HG02610 (cell line): ENCODE data around the gene UMODL1.

Source experiments
- ATAC-seq: cut with Tn5 transposase; IDR thresholded peaks from one replicate; pipeline ENCODE4 v1.9.1; 2021; ENCODE audit warnings: mild to moderate bottlenecking, moderate library complexity; ENCODE audit not compliant: unreplicated experiment

Gene UMODL1

DNA sequence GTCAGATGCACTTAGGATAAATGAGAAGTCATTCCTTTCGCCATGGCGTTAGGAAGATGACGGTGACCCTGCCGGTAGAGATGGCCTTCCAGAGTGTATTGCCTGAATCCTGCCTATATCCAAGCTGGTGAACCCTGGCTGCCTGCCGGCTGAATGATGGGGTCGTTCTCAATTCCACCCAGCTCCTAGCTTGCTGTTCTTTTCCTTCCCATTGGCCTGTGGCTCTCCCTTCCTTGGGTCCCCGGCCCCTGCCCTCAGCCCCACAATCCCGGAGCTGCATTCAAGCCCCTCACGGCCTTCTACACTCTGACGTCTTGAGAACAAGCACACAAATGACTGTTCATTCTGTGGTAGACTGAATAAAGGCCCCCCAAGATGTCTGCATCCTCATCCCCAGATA, 32.7 kb upstream of the UMODL1 start:
- ATAC-seq = no peak

DNA sequence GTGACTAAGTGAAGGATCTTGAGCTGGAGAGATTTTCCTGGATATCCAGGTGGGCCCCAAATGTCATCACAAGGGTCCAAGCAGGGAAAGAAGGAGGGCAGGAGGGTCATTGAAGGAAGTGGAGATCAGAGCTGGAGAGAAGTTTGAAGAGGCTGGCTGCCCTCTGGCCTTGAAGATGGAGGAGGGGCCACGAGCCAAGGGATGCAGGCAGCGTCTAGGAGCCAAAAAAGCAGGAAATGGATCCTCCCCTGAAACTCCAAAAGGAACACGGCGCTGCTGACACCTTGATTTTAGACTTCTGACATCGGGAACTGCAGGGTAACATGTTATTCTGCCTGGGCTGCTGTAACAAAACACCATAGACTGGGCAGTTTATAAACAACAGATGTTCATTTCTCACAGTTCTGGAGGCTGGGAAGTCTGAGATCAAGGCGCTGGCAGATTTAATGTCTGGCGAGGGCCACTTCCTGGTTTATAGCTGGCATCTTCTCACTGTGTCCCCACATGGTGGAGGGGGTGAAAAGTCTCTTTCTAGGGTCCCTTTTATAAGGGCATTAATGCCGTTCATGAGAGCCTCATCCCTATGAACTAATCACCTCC, 32.2 kb upstream of the UMODL1 start:
- no peak for ATAC-seq

DNA sequence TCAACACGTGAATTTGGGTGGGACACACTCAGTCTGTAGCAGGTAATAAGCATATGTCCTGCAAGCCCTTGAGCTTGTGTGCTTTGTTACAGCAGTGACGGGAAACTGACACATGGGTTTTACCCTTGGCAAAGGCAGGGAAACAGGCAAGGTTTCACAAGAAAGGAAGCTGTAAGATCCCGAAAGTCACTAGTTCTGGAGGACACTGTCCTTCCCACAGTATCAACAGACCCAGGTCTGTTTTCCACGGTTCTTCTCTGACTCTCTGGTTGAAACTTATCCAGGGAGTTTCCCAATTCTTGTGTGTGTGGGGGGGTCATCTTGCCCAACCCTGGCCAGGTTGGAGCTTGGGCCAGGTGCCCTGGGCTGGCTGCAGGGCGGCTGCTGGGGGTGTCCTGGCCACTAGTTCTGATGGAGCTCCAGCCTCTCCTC, 31.6 kb upstream of the UMODL1 start:
- ATAC-seq = no peak

DNA sequence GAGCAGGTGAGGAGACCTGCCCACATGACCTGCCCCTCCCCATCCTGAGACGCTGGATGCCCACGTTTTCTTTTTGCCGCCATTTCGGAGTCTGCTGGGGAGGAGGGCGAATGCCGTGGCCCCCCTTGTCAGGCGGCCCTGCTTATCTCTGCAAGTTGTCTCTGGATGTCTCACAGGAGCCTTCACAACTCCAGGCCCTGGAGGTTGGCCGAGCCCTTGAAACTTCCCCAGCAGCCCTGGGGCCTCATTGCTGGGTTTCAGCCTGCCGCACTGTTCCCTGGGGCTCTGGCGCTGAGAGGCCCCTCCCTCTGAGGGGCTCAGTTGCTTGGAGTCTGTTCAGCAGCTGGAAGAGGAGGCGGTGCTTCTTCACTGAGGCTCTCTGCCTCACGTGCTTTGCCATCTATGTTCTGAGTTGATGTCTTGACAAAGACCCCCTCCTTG, 31.2 kb upstream of the UMODL1 start:
- ATAC-seq = no peak

DNA sequence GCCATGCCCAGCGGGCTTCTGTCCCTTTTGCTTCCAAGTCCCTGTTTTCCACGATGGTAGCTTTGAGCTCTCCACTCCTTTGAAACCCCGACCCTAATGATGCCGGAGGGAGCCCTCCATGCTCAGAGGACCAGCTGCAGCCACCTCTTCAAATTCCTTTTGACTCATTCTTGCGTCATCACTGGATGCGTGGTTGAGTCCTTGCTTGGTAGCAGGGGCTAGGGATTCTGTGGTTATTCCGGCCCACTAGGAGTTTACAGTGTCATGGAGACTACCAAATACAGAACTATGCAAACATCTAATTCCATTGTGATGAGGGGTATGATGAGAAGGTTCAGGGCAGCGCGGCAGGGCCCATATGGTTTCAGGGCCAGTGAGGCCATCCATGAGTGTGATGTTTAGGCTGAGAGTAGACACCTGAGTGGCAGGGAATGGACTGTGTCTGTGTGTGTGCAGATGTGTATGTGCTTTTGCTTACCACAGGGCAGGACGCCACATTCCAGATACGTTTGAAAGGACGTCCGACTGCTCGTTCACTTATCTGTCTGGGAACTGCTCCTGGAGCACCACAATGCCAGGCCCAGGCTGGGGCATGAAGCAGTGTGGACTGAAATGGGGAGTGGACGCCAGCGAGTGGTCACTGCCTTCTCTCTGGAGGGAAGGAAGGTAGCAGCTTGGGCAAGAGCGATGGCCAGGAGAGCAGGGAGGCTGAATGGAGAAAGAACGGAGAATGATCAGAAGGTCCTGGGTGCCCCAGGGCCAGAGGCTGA, 30.5 kb upstream of the UMODL1 start:
- no peak for ATAC-seq

DNA sequence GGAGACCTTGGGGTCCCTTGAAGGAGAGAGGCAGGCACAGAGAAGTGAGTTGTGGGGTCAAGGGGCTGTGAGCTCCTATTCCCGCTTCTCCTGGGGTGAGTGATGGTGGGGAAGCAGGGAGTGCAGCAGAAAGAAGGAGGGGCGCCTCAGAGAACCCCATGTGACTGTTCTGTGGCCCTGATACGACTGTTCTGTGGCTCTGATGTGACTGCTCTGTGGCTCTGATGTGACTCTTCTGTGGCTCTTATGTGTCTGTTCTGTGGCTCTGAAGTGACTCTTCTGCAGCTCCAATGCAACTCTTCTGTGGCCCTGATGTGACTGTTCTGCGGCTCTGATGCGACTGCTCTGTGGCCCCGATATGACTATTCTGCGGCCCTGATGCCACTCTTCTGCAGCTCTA, 29.9 kb upstream of the UMODL1 start:
- no peak for ATAC-seq

DNA sequence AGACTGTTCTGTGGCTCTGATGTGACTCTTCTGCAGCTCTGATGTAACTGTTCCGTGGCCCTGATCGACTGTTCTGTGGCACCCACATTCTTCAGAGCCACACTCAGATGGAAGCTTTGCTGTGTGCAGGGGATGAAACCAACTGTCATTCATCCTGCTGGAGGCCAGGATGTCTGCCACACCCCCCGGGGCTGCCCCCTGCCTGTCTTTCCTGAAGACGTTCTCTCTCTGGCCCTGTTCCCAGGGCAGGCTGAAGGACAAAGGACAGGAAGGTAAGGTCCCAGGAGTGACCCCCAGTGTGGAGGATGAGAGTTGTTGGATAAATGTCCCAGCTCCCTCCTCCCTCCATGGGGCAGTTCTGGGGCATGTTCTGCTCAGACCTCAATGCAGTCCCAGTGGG, 29.4 kb upstream of the UMODL1 start:
- no peak for ATAC-seq

DNA sequence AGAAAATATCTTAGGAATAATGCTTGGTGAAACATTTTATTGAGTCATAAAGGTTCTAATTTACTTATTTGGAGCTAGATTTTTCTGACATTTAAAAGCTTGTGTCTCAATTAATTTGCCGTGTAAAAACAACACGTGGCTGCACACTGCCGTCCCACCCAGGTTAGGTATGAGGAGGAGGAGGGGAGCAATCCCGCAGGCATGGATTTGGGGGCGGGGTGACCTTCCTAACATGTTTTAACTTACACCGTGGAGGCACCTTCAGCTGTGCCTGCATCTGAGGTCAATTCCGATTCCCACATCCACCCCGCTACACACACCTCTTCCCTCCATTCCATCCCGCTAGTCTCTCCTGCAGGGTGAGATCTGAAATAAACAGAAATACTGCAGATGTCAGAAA, 28.5 kb upstream of the UMODL1 start:
- ATAC-seq = no peak

DNA sequence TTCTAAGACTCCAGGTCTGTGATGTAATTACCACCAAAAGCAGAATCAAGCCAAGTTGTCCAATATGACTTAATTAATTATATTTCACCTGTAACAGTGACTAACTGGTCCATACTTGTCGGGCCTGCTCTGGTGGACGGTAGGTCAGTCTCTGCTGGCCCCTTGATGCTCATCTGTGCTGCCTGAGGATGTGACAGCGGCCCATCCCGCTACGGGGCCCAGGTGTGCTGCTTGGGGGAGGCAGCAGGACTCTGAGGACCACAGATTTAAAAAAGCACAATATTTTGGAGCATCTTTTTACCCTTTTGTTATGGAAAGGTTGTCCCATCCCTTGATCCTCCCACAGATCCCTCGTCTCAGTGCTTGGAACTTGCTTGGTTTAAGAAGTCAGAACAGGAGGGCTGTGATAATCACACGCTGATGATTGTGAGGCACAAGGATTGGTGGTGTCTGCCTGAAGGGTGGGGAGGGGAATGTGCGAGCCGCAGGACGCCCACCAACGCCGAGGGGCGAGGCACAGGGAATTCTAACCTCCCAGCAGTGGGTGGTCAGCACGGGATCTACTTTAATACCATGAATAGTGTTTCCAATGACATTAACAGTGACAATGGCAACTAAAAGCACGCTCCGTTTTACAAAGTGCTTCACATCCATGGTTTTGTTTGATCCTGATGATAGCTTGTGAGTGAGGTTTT, 27.8 kb upstream of the UMODL1 start:
- no peak for ATAC-seq

DNA sequence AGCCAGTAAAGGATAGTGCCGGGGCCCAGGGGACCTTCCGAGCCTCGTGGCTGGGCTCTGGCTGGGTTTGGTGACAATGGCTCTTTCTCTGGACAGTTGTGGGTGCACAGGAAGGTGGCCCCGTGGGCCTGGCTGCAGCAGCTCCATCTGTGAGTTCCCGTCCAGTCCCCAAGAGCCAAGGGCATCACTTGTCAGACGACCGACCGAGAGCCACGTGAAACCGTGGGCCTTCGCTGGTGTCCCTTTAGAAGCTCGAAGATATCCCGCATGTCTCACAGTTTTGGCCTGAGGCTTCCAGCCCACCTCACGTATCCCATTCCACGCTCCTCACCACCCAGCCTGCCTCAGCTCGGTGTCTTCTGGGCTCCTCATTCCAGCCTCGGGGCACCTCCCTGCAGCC, 27.2 kb upstream of the UMODL1 start:
- ATAC-seq = no peak

DNA sequence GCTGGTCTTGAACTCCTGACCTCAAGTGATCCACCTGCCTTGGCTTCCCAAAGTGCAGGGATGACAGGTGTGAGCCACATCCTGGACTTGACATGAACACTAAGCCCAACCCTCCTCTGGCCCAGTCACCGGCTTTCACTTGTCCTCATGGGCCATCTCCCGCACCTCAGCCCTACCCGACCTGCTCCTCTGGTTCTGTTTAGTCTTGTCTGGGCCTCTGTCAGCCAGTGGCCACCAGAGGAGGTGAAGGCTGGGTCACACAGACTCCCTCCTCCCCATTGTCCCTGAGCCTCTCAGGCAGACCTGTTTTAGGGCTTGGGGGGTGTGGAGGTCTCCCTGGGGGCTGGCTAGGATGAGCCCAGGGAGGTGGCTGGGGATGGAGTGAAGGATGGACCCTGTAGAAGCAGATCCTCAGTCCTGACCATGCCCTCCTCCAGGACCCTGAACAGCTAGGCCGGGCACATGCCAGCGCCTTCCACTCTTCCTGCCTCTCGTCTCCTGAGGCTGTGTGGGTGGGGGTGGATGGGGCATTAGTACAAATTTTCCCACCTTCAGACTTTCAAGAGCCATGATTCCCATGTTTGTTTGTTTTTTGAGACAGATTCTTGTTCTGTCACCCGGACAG, 26.1 kb upstream of the UMODL1 start:
- ATAC-seq = no peak

DNA sequence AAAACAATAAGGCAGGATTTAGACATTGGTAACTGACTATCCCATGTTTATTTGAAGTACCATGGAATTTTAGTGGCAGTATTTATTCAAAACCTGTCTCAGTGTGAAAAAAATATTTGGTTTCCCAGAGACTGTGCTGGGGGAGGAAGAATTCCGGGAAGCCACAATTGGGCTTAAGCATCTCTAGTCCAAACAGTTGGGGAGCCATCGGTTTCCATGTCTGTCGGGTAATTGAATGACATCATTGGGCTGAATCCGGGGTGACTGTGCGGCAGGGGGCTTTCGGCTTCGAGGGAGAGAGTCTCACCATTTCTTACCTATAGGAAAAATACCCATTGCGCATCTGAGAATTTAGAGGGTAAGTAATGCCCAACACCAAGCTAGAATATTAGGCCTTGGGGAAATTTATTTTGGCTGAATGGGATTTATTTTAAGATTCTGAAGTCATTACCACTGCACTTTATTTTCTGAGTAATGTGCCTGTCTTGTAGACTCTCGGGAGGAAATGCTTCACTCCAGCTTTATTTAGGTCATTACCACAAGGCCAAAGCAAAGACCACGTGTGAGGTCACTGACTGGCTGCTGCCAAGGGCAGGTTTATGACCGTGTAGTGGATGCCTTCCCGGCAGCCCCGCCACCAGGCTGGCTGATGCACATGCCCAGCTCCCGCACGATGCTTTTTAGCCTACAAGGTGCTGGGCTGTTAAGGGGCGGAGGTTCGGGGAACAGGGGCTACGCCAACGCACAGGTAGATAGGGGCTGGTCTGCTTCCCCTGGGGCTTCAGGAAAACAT, 23.1 kb upstream of the UMODL1 start:
- no peak for ATAC-seq

DNA sequence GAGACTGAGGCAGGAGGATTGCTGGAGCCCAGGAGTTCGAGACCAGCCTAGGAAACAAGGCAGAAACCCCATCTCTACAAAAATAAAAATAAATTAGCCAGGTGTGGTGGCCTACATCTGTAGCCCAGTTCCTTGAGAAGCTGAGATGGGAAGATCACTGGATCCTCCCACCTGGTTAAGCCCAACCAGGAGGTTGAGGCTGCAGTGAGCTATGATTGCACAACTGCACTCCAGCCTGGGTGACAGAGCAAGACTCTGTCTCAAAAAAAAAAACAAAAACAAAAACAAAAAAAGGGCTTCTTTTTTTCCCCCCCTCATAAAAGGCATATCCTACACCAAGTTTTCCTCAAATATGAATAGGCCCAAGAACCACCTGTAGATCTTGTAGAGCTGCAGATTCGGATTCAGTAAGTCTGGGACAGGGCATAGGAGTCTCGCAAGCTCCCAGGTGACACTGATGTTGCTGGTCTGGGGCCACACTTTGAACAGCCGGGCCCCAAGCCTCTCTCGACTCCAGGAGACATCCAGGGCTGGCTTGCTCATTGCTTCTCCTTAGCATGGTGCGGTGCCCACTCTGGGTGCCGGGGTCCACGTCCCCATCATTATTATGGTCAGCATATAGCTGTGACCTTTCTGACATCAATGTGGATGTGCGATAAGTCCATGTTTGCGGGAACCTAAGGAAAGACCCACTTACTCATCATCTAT, 22.1 kb upstream of the UMODL1 start:
- no peak for ATAC-seq

DNA sequence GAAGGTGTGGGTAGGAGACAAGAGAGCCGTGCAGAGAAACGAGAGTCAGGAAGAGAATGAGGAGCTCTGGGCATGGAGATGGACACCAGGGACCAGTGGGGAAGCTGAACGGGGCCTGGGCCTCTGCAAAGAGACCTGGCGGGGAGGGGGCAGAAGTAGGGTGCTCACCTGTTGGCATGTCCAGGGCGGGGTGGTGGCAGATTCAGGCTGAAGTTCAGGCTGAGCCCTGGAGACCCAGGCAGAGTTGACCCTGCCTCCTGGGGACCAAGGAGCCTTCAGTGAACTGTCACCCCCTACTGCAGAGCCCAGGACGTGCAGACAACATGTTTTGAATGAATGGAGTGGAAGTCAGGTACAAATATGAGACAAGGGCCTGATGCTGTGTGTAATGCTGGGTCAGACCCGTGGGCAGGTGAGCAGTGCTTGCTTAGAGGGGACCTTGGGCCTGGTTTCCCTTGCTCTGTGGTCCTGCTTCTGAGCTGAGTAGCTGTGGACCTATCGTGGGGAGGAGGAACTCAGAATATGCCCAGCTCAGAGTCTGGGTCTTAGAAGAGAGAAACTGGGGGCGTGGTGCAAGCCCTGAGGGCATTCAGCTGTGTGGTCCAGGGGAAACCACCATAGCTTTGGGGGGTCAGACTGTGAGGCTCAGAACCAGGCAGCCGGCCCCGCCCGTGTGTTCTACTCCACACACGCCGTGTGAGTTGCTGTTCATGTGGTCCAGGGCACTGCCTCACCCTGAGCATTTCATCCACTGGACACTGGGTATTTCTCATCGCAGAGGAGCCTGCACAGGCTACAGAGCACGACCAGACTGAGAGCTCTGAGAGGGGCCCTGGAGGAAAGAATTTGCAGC, 21.3 kb upstream of the UMODL1 start:
- ATAC-seq = no peak

DNA sequence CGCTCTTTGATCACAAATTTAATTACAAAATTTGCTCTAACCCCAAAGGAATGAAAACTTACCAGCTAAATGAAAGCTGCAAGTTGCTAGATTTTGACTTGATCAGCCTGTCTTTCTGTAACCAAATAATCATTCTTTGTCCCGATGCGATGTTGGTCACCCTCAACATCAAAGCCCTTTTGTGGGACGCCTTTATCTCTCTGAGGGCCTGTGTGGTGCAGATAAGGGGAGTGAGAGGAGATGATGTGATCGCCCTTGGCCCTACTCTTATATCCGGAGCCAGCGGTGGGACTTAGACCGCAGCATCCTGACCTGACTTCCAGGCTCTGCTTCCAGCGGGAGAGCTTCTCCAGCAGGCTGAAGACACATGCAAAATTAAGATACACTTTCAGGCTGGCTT, 19.3 kb upstream of the UMODL1 start:
- no peak for ATAC-seq

DNA sequence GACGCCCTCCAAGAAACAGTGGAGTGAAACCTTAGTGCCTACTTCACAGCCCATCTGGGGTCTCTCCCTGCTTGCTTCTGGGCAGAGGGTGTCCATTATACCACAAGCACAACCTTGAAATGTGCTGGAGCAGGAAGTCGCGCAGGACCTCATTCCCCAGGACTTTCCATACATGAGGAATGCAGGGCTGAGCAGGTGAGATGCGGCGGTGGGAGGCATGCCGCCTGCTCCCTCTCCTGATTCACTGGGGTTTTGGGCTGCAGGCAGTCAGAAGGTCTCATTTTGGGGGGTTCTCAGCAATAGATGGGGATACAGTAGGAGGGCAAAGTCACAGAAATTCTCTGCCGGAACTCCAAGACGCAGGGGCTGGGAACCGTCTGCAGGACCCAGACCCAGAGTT, 15.7 kb upstream of the UMODL1 start:
- no peak for ATAC-seq

DNA sequence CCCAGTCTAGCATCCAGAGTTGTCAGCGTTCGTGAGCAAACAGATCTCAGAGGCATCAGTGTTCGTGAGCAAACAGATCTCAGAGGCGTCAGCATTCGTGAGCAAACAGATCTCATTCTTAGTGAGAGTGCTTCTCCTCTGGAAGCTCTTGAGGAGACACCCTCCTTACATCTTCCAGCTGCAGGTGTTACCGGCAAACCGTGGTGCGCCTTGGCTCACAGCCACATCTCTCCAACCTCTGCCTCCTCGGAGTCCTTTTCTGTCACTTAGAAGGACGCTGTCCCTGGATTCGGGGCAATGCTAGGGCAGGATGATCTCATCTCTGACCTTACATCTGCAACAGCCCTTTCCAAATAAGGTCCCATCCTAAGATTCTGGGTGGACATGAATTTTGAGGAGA, 14.6 kb upstream of the UMODL1 start:
- no peak for ATAC-seq

DNA sequence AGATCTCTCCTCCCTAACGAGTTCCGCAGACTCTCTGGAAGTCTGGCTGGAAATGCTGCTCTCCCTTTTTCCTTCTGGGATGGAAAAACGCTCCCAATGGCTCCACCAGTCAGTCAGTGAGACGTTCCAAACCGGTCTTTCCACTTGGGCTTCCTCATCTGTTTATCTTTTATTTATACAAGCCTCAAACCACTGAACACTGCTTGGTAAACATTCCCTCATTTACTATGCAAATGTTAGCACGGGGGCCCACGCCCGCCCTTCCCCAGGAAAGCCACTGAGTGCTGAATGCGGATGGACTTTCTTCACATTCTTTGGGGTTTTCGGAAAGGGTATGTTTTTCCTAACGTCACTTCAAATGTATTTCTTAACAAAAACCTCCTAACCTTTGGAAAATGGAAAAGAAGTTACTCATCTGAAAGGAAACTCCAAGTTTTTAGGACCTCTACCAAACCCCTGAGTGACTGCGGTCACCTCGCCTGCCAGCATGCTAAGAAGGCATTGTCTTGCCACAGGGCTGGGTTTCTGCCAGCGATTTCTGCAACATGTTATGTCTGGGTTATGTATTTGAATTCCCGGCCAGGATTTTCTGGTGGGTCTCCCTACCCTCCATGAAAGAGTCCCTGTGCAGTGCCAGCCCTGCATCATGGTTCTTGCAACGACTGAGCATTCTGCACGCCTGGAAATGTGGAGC, 14.0 kb upstream of the UMODL1 start:
- no peak for ATAC-seq
